RWPE1 (cell line): ENCODE measurements around the gene SEC16A.

Source experiments
- CTCF ChIA-PET: fragments of 350-600 bp; sonication (Branson Sonifier 250); formaldehyde crosslinking; extraction: SDS; loops from one replicate; lab custom pipeline; 2021; lab: Yijun Ruan, JAX
- POLR2A ChIA-PET: fragments of 400-600 bp; formaldehyde crosslinking; extraction: SDS; loops from one replicate; lab custom pipeline; 2020; ENCODE audit warnings: antibody characterized with exemption; ENCODE audit not compliant: low non-redundant PET; lab: Yijun Ruan, JAX
- DNase-seq: peaks from one replicate; pipeline ENCODE4 v3.0.0; 2012; ENCODE audit warnings: low spot score
- H3K27ac ChIP-seq: fragments of 450-650 bp; 2 replicates; pipeline ENCODE4 v1.5.1; 2017
- TF ChIP-seq, protein P1 (sequence below): fragments of 450-650 bp; conservative IDR thresholded peaks from 2 replicates; pipeline ENCODE4 v1.5.1; 2017; ENCODE audit warnings: low read depth, mild to moderate bottlenecking

The SEC16A gene

DNA sequence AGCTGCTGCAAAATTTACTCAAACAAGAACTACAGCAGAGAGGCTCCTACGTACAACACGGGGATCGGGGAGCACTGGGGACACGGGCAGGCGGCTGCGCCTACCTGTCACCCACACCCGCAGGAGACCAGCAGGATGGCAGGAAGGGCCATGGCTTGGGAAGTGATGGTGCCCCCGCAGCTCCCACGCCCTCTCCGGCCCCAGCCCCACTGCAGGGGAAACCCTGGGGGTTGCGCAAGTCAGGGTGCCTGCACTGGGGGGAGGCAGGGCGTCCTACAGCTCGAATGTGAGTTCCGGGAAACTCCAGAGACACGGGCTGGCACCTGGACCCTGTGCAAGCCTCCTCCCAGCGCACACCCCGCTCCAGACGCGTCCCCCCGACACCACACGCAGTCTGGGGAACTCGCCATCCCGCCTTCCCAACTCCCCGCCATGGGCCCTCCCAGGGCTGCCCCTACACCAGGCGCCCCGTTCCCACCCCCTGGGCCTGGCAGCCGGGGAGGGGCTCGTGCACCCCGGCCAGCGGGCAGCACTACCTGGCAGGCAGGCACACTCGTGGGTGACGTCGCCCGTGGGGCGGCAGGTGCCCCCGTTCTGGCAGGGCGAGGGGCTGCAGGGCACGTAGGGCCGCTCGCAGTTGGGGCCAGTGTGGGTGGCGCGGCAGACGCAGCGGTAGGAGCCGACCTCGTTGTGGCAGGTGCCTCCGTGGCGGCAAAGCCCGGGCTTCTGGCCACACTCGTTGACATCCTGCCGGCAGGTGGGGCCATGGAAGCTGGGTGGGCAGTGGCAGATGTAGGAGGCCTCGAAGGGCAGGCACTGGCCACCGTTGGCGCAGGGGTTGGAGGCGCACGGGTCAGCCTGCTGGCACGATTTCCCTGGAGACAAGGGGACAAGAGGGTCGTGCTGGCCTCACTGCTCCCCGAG is 39.7 kb upstream of the SEC16A start:
- H3K27ac ChIP-seq = peak overlapping the region; percentile 83
- TF ChIP-seq, protein P1, sequence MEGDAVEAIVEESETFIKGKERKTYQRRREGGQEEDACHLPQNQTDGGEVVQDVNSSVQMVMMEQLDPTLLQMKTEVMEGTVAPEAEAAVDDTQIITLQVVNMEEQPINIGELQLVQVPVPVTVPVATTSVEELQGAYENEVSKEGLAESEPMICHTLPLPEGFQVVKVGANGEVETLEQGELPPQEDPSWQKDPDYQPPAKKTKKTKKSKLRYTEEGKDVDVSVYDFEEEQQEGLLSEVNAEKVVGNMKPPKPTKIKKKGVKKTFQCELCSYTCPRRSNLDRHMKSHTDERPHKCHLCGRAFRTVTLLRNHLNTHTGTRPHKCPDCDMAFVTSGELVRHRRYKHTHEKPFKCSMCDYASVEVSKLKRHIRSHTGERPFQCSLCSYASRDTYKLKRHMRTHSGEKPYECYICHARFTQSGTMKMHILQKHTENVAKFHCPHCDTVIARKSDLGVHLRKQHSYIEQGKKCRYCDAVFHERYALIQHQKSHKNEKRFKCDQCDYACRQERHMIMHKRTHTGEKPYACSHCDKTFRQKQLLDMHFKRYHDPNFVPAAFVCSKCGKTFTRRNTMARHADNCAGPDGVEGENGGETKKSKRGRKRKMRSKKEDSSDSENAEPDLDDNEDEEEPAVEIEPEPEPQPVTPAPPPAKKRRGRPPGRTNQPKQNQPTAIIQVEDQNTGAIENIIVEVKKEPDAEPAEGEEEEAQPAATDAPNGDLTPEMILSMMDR = no peak
- ChIA-PET CTCF (interaction anchor here (0.6 to 0.7 kb wide), 2 partner anchors 30 to 53 kb away, joined by 3 to 5 read pairs; no protein-coding TSS in a partner anchor), POLR2A (no interaction called here)
- DNase-seq = no peak

DNA sequence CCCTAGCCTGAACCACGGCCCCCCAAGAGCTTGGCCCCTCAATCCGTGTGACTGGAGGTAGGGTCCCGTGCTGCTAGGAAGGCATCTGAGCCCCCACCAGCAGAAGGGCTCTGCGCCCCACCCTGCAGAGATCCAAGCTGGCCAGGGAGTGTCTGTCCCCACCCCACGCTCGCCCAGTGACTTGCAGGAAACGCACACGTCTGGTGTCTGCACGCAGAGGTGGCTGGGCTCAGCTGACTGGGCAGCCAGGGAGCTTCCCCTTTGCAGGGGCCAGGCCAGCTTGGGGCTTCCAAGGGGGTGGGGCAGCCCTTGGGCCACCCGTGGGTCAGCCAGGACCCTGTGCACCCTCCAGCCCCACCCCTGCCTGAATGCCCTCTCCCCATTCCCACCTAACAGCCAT is 38.7 kb upstream of the SEC16A start:
- POLR2A ChIA-PET = no interaction called here
- TF ChIP-seq, protein P1 = no peak
- H3K27ac ChIP-seq = peak overlapping the region; percentile 83
- no peak for DNase-seq
- CTCF ChIA-PET = interaction anchor here (0.7 to 1.5 kb wide), 2 partner anchors 36 to 107 kb away, joined by 3 read pairs; no protein-coding TSS in a partner anchor

DNA sequence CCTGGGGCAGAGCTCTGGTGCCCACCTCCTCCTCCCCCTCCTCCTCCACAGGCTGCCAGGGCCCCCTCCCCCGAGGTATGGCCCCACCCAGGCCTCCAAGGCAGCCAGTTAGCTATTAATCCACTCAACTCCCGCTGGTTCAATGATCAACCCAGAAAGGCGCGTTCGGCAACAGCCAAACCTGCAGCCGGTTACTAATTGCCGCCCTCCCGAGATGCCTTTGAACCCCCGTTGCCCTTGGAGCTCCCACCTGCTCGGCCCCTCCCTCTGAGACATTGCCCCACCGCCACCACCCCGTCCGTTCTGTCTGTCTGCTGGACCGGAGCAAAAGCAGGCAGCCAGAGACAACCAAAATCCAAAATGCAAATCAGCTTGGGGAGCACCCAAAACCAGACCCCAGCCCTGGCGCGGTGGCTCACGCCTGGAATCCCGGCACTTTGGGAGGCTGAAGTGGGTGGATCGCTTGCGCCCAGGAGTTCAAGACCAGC is 37.3 kb upstream of the SEC16A start:
- CTCF ChIA-PET = interaction anchor here (0.6 to 1.5 kb wide), 6 partner anchors 31 to 320 kb away, joined by 3 to 6 read pairs (median 3); no protein-coding TSS in a partner anchor
- peak overlapping the region; percentile 83 for H3K27ac ChIP-seq
- POLR2A ChIA-PET = no interaction called here
- no peak for DNase-seq
- TF ChIP-seq, protein P1 = no peak

DNA sequence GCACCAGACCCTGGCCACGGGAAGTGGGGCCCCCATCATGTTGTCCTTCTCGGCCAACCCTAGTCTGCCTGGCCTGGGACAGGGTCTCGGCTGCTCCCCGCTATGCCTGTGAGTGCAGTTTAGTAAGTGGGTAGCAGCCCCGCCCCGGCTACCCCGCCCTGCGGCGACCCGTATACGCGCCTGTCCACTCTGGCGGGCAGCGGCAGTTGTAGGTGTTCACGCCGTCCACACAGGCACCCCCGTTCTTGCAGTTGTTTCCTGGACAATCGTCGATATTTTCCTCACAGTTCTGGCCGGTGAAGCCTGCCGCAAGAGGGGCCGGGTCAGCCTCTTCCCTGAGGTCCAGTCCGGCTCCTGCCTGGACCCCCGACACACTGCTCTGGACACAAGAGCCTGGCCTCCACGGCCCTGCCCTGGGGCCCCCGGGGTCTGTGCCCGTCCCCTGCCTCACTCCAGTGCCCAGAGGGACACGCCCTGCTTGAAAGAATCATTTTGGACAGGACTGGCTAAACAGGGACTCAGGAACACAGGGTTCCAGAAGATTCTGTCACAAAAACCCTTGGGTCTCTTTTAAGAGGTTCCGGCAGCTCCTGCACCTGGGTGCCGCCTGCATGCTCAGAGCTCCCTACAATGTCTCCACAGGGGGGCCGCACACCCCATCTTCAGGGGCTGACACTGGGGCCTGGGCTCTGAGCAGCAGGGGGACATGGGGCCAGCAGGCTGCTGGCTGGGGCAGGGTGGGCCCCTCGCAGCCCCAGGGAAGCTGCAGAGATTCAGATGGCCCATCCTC is 36.6 kb upstream of the SEC16A start:
- no peak for DNase-seq
- CTCF ChIA-PET = interaction anchor here (0.6 to 1.4 kb wide), 4 partner anchors 31 to 321 kb away, joined by 3 to 4 read pairs (median 3); no protein-coding TSS in a partner anchor
- POLR2A ChIA-PET = no interaction called here
- TF ChIP-seq, protein P1 = no peak
- H3K27ac ChIP-seq = peak overlapping the region; percentile 83

DNA sequence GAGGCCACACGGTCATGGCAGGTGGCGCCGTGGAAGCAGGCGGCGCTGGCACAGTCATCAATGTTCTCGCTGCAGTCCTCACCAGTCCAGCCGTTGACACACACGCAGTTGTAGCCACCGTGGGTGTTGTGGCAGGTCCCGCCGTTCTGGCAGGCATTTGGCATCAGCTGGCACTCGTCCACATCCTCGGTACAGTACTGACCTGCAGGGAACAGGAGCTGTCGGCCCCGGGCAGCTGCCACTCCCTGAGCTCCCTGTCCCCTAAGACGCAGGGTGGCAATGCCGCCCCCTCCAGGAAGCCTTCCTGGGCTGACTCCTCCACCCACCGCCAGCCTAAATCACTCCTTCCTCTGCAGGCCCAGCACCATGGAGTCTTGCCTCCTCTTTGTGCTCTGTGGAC is 35.8 kb upstream of the SEC16A start:
- peak overlapping the region; percentile 83 for H3K27ac ChIP-seq
- CTCF ChIA-PET = interaction anchor here (0.6 kb wide), 1 partner anchor 30 kb away, joined by 3 read pairs; no protein-coding TSS in a partner anchor
- TF ChIP-seq, protein P1 = no peak
- POLR2A ChIA-PET = no interaction called here
- no peak for DNase-seq

DNA sequence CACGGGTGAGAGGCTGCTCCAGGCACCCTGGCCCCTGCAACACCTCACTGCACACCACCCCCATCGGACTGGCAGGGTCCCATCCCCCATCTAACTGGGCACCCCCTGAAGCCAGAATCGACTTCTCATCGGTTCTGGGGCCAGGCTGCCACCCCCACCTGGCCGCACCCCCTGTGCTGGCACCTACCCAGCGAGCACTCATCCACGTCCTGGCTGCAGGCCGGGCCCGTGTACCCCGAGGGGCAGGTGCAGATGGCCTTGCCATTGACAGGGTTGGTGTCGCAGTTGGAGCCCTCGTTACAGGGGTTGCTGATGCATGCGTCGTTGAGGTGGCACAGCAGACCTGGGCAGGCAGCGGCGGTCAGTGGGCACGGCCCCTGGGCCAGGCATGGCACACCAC is 35.1 kb upstream of the SEC16A start:
- no peak for DNase-seq
- ChIA-PET CTCF (no interaction called here), POLR2A (no interaction called here)
- H3K27ac ChIP-seq = no peak overlapping the region
- TF ChIP-seq, protein P1 = no peak
